Measurements from ENCODE around the gene CDH6. TPM values are rescaled to one million over a fixed set of nuclear protein-coding genes. Genes with fewer than 3 reads are reported as not detected.

Gene CDH6
- total RNA-seq, 2 donors from 2014 or later: 3.2 to 15.9 TPM

DNA sequence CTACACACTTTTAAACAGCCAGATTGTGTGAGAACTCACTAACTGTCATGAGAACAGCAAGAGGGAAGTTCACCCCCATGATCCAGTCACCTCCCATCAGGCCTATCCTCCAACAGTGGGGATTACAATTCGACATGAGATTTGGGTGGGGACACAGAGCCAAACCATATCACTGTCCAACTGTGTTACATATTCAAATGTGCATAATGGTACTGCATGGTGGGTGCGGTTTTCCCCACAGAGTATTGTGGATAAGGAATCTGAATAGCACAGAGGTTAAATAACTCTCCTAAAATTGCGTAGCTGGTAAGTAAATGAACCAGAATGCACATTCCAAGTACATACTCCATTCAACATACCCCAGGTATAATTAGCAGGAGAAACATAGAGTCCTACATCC is 32.1 kb downstream of the CDH6 start:
- DNase-seq (ENCODE audit: low spot score): no peak
- no peak for ATAC-seq (ENCODE audit: insufficient number of reproducible peaks, low FRiP score, low read depth)
- TF ChIP-seq, protein P1, sequence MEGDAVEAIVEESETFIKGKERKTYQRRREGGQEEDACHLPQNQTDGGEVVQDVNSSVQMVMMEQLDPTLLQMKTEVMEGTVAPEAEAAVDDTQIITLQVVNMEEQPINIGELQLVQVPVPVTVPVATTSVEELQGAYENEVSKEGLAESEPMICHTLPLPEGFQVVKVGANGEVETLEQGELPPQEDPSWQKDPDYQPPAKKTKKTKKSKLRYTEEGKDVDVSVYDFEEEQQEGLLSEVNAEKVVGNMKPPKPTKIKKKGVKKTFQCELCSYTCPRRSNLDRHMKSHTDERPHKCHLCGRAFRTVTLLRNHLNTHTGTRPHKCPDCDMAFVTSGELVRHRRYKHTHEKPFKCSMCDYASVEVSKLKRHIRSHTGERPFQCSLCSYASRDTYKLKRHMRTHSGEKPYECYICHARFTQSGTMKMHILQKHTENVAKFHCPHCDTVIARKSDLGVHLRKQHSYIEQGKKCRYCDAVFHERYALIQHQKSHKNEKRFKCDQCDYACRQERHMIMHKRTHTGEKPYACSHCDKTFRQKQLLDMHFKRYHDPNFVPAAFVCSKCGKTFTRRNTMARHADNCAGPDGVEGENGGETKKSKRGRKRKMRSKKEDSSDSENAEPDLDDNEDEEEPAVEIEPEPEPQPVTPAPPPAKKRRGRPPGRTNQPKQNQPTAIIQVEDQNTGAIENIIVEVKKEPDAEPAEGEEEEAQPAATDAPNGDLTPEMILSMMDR (IDR thresholded peaks at IDR 0.05): no peak
- no peak overlapping the region for H3K27ac ChIP-seq
- no peaks in the 10 kb centered on the region for H3K27me3 ChIP-seq (replicated peaks; ENCODE audit: insufficient read depth)
- no peaks in the 10 kb centered on the region for H3K36me3 ChIP-seq
- H3K9me3 ChIP-seq: no peaks in the 10 kb centered on the region
- peaks cover 0 to 17% of the 10 kb centered on the region in 2 donors for H3K4me1 ChIP-seq (ENCODE audit: control insufficient read depth in 1 of 2, low read depth in 2 of 2)
- H3K4me3 ChIP-seq: no peak overlapping the region

- no peak for ATAC-seq (ENCODE audit: insufficient number of reproducible peaks, low FRiP score, low read depth)
- Histone ChIP-seq H3K27me3 (replicated peaks; ENCODE audit: insufficient read depth) (no peaks in the 10 kb centered on the region), H3K4me1 (ENCODE audit: control insufficient read depth in 1 of 2, low read depth in 2 of 2) (peaks cover 3 to 25% of the 10 kb centered on the region in 2 donors), H3K27ac (no peak overlapping the region), H3K9me3 (no peaks in the 10 kb centered on the region), H3K4me3 (no peak overlapping the region), H3K36me3 (no peaks in the 10 kb centered on the region)
- TF ChIP-seq, protein P1 (IDR thresholded peaks at IDR 0.05): no peak
- no peak for DNase-seq (ENCODE audit: low spot score)
Observed at GRCh38 chr5:31226651-31227050, 33.2 kb downstream of the CDH6 start.

DNA sequence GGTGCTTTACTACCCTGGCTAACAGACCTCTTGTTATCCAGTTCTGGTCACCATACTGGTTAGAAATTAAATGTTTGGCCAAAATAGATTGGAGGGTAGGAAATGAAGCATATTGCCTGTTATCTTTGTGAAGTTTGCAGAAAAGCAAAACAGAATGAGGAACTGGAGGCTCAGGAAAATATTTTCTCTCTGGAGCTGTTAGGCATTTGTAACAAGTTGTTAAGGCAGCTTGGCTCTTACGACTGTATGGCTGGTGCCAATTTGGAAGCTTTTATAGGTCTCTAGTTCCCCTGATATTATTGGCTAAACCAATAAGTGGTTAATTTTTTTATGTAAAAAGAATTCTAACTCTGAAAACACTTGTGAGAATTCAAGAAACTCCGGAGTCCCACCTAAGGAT is 35.8 kb downstream of the CDH6 start:
- no peak overlapping the region for H3K27ac ChIP-seq
- H3K27me3 ChIP-seq (replicated peaks; ENCODE audit: insufficient read depth): no peaks in the 10 kb centered on the region
- no peak for DNase-seq (ENCODE audit: low spot score)
- no peak for ATAC-seq (ENCODE audit: insufficient number of reproducible peaks, low FRiP score, low read depth)
- TF ChIP-seq, protein P1 (IDR thresholded peaks at IDR 0.05): no peak
- no peaks in the 10 kb centered on the region for H3K36me3 ChIP-seq
- H3K9me3 ChIP-seq: no peaks in the 10 kb centered on the region
- no peak overlapping the region for H3K4me3 ChIP-seq
- peaks cover 6 to 26% of the 10 kb centered on the region in 2 donors for H3K4me1 ChIP-seq (ENCODE audit: control insufficient read depth in 1 of 2, low read depth in 2 of 2)

- DNase-seq (ENCODE audit: low spot score) (no peak), ATAC-seq (ENCODE audit: insufficient number of reproducible peaks, low FRiP score, low read depth) (no peak)
- Histone ChIP-seq H3K27ac (peak overlapping the region; percentile 24 to 42), H3K9me3 (no peaks in the 10 kb centered on the region), H3K4me1 (ENCODE audit: control insufficient read depth in 1 of 2, low read depth in 2 of 2) (peaks cover 6 to 26% of the 10 kb centered on the region in 2 donors), H3K36me3 (no peaks in the 10 kb centered on the region), H3K4me3 (no peak overlapping the region), H3K27me3 (replicated peaks; ENCODE audit: insufficient read depth) (no peaks in the 10 kb centered on the region)
- TF ChIP-seq, protein P1 (IDR thresholded peaks at IDR 0.05): no peak
Observed at GRCh38 chr5:31231177-31231838, 37.8 kb downstream of the CDH6 start.

DNA sequence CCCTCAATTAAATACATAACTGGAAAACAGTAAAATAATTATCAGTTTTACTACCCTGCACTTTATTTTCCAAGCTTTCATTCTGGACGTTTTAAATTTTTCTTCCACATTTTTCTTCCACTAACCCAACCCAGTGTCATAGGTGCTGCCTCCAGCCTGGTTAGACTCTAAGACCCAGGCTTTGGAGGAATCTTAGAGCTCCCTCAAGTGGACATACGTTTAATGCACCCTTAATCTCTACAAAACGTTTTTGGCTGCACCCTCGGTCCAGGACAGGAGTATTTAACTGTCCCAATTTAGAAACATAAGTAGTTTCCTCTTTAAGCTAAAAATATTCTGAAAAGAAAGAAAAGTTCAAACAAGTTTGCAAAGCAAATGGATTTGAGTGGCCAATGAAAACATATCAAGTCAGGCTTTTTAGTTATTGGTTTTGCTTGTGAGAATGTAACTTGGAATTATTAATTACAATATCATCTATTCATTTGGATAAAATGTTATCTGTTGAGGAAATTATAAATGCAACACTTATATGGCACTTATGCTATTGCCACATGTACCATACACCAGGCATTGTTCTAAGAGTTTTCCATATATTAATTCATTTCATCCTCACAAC is 38.9 kb downstream of the CDH6 start:
- no peak overlapping the region for H3K4me3 ChIP-seq
- H3K36me3 ChIP-seq: no peaks in the 10 kb centered on the region
- H3K9me3 ChIP-seq: no peaks in the 10 kb centered on the region
- ATAC-seq (ENCODE audit: insufficient number of reproducible peaks, low FRiP score, low read depth) (no peak), DNase-seq (ENCODE audit: low spot score) (no peak)
- peaks cover 6 to 26% of the 10 kb centered on the region in 2 donors for H3K4me1 ChIP-seq (ENCODE audit: control insufficient read depth in 1 of 2, low read depth in 2 of 2)
- H3K27me3 ChIP-seq (replicated peaks; ENCODE audit: insufficient read depth): no peaks in the 10 kb centered on the region
- TF ChIP-seq, protein P1 (IDR thresholded peaks at IDR 0.05): peak; percentile 57
- no peak overlapping the region for H3K27ac ChIP-seq

Data from thoracic aorta (tissue), 2 donors.